Activated T-cell treated with anti-CD3 and anti-CD28 coated beads, Interleukin-2, amount 50 U/mL, for 4 hours (primary cell): ENCODE data around the gene ZBTB40. TPM values are rescaled to one million over a fixed set of nuclear protein-coding genes. Genes with fewer than 3 reads are reported as not detected.

Source experiments
- ATAC-seq, 2 donors: fragments of 200-7000 bp; cut with Tn5 transposase; one replicate each; pipeline ENCODE4 v1.10.0; 2021
- DNase-seq: peaks from one replicate; pipeline ENCODE4 v3.0.0-alpha.2; 2020
- H3K27me3 Mint-ChIP-seq: one replicate; pipeline ENCODE4 v1.8.0; 2021; ENCODE audit warnings: low read depth, mixed read lengths
- H3K36me3 Mint-ChIP-seq: one replicate; pipeline ENCODE4 v1.8.0; 2022; ENCODE audit warnings: mixed read lengths; ENCODE audit not compliant: insufficient read depth
- H3K4me1 Mint-ChIP-seq: one replicate; pipeline ENCODE4 v1.8.0; 2021; ENCODE audit warnings: low read depth, mixed read lengths
- H3K4me3 Mint-ChIP-seq: one replicate; pipeline ENCODE4 v1.8.0; 2021; ENCODE audit warnings: mild to moderate bottlenecking, moderate library complexity, mixed read lengths
- H3K9me3 Mint-ChIP-seq: one replicate; pipeline ENCODE4 v1.8.0; 2021; ENCODE audit warnings: mixed read lengths
- total RNA-seq, 3 donors: library from RNA; stranded (reverse); gene quantifications; one replicate each; pipeline ENCODE4 v1.2.1, GENCODE V29; 2021

Gene ZBTB40, protein sequence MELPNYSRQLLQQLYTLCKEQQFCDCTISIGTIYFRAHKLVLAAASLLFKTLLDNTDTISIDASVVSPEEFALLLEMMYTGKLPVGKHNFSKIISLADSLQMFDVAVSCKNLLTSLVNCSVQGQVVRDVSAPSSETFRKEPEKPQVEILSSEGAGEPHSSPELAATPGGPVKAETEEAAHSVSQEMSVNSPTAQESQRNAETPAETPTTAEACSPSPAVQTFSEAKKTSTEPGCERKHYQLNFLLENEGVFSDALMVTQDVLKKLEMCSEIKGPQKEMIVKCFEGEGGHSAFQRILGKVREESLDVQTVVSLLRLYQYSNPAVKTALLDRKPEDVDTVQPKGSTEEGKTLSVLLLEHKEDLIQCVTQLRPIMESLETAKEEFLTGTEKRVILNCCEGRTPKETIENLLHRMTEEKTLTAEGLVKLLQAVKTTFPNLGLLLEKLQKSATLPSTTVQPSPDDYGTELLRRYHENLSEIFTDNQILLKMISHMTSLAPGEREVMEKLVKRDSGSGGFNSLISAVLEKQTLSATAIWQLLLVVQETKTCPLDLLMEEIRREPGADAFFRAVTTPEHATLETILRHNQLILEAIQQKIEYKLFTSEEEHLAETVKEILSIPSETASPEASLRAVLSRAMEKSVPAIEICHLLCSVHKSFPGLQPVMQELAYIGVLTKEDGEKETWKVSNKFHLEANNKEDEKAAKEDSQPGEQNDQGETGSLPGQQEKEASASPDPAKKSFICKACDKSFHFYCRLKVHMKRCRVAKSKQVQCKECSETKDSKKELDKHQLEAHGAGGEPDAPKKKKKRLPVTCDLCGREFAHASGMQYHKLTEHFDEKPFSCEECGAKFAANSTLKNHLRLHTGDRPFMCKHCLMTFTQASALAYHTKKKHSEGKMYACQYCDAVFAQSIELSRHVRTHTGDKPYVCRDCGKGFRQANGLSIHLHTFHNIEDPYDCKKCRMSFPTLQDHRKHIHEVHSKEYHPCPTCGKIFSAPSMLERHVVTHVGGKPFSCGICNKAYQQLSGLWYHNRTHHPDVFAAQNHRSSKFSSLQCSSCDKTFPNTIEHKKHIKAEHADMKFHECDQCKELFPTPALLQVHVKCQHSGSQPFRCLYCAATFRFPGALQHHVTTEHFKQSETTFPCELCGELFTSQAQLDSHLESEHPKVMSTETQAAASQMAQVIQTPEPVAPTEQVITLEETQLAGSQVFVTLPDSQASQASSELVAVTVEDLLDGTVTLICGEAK
- total RNA-seq, result 10 to 100 TPM; 21.4 to 24.8 (median 24.5) TPM

DNA sequence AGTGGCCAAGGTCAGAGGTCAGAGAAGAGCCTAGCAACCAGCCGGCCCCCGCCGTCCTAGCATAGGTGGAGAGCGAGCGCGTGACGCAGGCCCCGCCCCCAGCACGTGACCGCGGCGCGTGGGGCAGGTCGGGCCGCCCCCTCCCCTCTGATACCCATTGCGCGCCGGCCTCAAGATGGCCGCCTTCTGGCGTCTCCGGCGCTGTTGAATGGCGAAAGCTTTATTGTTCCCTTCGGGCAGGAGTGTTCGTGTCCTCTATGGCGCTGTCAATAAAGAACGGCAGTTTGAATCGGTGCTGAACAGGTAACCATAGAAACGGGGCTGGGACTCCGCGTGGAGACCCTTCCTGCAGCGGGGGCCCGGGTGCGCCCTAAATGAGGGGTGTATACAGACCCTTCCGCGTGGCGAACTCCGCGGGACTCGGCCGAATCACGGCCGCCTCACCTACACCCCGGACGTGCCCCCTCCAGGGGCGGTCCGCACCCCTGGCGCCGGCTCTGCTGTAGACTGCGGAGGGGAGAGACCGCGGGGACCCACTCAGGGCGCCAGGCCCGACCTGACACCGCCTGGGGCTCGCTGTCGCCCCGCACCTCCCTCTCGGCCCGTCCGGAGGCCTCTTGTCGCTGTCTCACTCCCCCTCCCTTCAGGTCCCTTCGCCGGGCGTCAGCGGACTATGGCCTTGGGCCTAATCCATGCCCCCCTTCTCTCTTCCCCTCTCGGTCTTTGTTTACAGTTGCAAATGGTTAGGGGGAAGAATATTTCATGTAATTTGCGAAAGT is at the start of gene ZBTB40:
TSS of gene ZBTB40 (plus strand) at position 150 of the 779 bp plus-strand sequence. CDS start 38,098 bp downstream, outside the sequence.
- Mint-ChIP-seq H3K9me3 (no peaks in the 10 kb centered on the region), H3K27me3 (no peaks in the 10 kb centered on the region), H3K36me3 (peaks cover 4% of the 10 kb centered on the region), H3K4me1 (peaks cover 40% of the 10 kb centered on the region), H3K4me3 (peak within 1 kb of the TSS; percentile 98)
- DNase-seq (peak; percentile 91), ATAC-seq (peak; percentile 96 to 97)

- H3K4me1 Mint-ChIP-seq, result peaks cover 19% of the 10 kb centered on the region
- DNase-seq (no peak), ATAC-seq (no peak)
- no peaks in the 10 kb centered on the region for H3K36me3 Mint-ChIP-seq
- no peaks in the 10 kb centered on the region for H3K9me3 Mint-ChIP-seq
- no peak overlapping the region for H3K4me3 Mint-ChIP-seq
- H3K27me3 Mint-ChIP-seq, result peaks cover 56% of the 10 kb centered on the region
Observed at GRCh38 chr1:22402356-22403053, 49.1 kb upstream of the ZBTB40 start.

GRCh38 chr1:22404486-22404885 is 47.2 kb upstream of the ZBTB40 start:
- H3K9me3 Mint-ChIP-seq, result no peaks in the 10 kb centered on the region
- H3K27me3 Mint-ChIP-seq, result peaks cover 41% of the 10 kb centered on the region
- no peak for ATAC-seq
- H3K4me3 Mint-ChIP-seq, result no peak overlapping the region
- no peaks in the 10 kb centered on the region for H3K36me3 Mint-ChIP-seq
- no peaks in the 10 kb centered on the region for H3K4me1 Mint-ChIP-seq
- no peak for DNase-seq

GRCh38 chr1:22406722-22407495 is 44.7 kb upstream of the ZBTB40 start:
- Mint-ChIP-seq H3K36me3 (no peaks in the 10 kb centered on the region), H3K4me3 (no peak overlapping the region), H3K9me3 (no peaks in the 10 kb centered on the region), H3K27me3 (peaks cover 20% of the 10 kb centered on the region), H3K4me1 (no peaks in the 10 kb centered on the region)
- DNase-seq (no peak), ATAC-seq (no peak)

GRCh38 chr1:22408230-22408629 is 43.4 kb upstream of the ZBTB40 start:
- peaks cover 15% of the 10 kb centered on the region for H3K27me3 Mint-ChIP-seq
- no peaks in the 10 kb centered on the region for H3K9me3 Mint-ChIP-seq
- H3K36me3 Mint-ChIP-seq, result no peaks in the 10 kb centered on the region
- DNase-seq, result no peak
- H3K4me3 Mint-ChIP-seq, result no peak overlapping the region
- H3K4me1 Mint-ChIP-seq, result no peaks in the 10 kb centered on the region
- no peak for ATAC-seq

- Mint-ChIP-seq H3K9me3 (no peaks in the 10 kb centered on the region), H3K4me1 (no peaks in the 10 kb centered on the region), H3K36me3 (no peaks in the 10 kb centered on the region), H3K27me3 (peaks cover 3% of the 10 kb centered on the region), H3K4me3 (no peak overlapping the region)
- DNase-seq (no peak), ATAC-seq (no peak)
Observed at GRCh38 chr1:22410401-22410800, 41.2 kb upstream of the ZBTB40 start.

DNA sequence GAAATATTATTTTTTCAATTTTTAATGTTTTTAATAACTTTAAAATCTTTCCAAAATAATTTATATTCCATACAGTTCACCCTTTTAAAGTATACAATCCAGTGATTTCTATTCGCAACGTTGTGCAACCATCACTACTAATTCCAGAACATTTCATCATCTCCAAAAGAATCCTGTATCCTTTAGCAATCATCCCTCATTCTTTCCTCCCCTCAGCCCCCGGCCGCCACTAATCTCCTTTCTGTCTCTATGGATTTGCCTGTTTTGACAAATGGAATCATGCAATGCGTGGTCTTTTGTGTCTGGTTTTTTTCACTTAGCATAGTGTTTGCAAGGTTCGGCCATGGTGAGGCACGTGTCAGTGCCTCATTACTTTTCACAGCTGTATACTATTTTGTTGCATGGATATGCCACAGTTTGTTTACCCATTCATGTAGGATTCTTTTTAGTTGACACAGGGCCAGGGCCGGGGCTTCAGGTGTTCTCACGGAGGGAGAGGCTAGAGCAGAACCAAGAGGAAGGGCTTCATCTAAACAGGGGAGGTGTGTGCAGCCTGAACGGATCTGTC is 40.6 kb upstream of the ZBTB40 start:
- ATAC-seq, result no peak
- DNase-seq, result no peak
- Mint-ChIP-seq H3K9me3 (no peaks in the 10 kb centered on the region), H3K27me3 (peaks cover 2% of the 10 kb centered on the region), H3K4me1 (no peaks in the 10 kb centered on the region), H3K4me3 (no peak overlapping the region), H3K36me3 (no peaks in the 10 kb centered on the region)

DNA sequence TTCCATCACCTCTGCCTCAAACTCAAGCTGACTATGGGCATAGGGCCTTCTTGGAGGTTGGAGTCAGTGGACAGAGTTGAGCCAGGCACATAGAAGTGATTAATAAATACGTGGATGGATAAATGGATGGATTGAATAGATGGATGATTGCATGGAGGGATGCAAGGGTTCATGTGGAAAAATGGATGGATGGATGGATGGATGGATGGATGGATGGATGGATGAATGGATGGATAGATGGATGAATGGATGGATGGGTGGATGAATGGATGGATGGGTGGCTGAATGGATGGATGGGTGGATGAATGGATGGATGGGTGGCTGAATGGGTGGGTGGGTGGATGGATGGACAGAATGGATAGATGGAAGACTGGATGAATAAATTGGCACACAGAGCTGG is 40.1 kb upstream of the ZBTB40 start:
- peaks cover 2% of the 10 kb centered on the region for H3K27me3 Mint-ChIP-seq
- no peaks in the 10 kb centered on the region for H3K9me3 Mint-ChIP-seq
- ATAC-seq, result no peak
- no peak overlapping the region for H3K4me3 Mint-ChIP-seq
- no peaks in the 10 kb centered on the region for H3K36me3 Mint-ChIP-seq
- no peaks in the 10 kb centered on the region for H3K4me1 Mint-ChIP-seq
- DNase-seq, result no peak

DNA sequence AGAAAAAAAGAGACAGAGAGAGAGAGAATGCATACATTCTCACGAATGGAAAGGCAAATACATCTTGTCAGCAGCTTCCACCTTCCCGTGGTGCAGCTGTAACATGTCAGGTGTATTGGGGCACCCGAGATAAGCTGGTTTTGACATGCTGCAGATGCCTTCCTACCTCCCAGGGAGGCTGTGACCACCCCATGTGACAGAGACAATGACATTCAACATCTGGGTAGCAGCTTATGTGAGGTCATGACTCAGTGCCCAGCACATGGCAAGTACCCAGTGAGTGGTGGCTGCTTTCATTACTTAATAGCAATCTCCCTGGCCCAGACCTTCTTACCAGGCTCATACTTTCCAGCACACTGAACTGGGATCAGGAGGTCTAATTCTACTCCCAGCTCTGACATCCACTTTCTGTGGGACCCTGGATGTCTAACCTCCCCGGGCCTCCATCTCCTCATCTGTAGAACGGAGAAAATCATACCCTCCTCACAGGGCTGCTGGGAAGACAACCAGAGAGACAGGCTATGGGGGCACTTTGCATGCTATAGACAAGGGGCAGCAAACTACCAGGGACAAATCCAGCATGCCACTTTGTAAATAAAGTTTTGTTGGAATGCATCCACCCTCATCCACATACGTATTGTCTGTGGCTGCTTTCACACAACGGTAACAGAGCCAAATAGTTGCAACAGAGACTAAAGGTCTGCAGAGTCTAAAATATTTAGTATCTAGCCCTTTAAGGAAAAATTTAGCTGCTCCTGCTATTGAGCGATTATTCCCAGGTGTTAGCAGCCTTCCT is 38.5 kb upstream of the ZBTB40 start:
- Mint-ChIP-seq H3K9me3 (no peaks in the 10 kb centered on the region), H3K36me3 (no peaks in the 10 kb centered on the region), H3K4me3 (no peak overlapping the region), H3K4me1 (no peaks in the 10 kb centered on the region), H3K27me3 (peaks cover 11% of the 10 kb centered on the region)
- no peak for ATAC-seq
- DNase-seq, result no peak

DNA sequence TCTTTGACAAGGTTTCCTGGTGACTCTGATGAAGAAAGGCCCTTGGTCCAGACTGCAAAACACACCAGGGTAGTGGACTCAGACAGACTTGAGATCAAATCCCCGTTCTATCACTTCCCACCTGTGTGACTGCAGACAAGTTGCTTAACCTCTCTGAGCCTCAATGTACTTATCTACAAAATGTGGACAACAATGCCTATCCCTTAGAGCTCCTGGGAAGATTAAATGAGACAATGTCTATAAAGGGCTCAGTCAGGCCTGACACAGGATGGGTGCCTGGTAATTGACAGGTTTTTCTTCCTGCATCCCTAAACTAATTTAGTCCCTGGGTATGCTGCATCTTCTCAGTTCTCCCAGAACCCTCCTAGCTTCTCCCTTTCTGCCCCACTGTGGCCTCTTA is 37.9 kb upstream of the ZBTB40 start:
- H3K9me3 Mint-ChIP-seq, result no peaks in the 10 kb centered on the region
- ATAC-seq (no peak), DNase-seq (no peak)
- peaks cover 18% of the 10 kb centered on the region for H3K27me3 Mint-ChIP-seq
- no peaks in the 10 kb centered on the region for H3K4me1 Mint-ChIP-seq
- H3K36me3 Mint-ChIP-seq, result no peaks in the 10 kb centered on the region
- no peak overlapping the region for H3K4me3 Mint-ChIP-seq

DNA sequence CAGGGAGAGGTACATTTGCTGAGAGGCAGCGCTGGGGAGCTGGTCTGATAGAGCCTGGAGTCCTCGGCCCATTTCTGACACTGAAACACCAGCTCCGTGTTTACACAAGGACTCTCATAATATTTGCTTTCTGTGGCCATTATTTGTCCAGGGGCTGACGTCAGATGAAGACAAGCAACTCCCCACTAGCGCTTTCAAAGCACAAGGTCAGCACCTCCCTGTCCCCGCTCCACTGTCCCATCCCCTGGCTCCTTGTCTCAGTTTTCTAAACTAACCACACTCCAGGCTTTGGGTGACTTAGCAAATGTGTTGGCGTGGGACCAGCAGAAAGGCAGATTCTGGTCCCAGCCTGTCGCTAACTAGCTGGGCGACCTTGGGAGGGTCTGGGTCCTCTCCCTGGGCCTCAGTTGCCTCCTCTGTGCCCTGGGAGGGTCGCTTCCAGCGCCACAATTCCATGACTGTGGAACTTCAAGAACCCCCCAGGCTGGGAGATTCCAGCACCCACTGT is 37.4 kb upstream of the ZBTB40 start:
- Mint-ChIP-seq H3K27me3 (peaks cover 21% of the 10 kb centered on the region), H3K4me3 (no peak overlapping the region), H3K9me3 (no peaks in the 10 kb centered on the region), H3K36me3 (no peaks in the 10 kb centered on the region), H3K4me1 (no peaks in the 10 kb centered on the region)
- DNase-seq, result no peak
- ATAC-seq, result no peak

GRCh38 chr1:22415489-22415888 is 36.2 kb upstream of the ZBTB40 start:
- no peaks in the 10 kb centered on the region for H3K9me3 Mint-ChIP-seq
- peaks cover 33% of the 10 kb centered on the region for H3K27me3 Mint-ChIP-seq
- ATAC-seq, result no peak
- no peaks in the 10 kb centered on the region for H3K4me1 Mint-ChIP-seq
- no peak overlapping the region for H3K4me3 Mint-ChIP-seq
- H3K36me3 Mint-ChIP-seq, result no peaks in the 10 kb centered on the region
- DNase-seq, result no peak
